CD4-positive, alpha-beta memory T cell (primary cell): ENCODE data around the gene ARL2. TPM values are rescaled to one million over a fixed set of nuclear protein-coding genes. Genes with fewer than 3 reads are reported as not detected.
"Not testable (repeated sequence)": the region's sequence is repeated elsewhere in the genome, so short reads cannot be mapped to it uniquely, and the experiment has no call there.

Experiments
- CTCF ChIA-PET: fragments of 350-600 bp; sonication (Branson Sonifier 250); formaldehyde crosslinking; loops from one replicate; lab custom pipeline; 2021; ENCODE audit warnings: inconsistent platforms; ENCODE audit not compliant: partially characterized antibody; lab: Charles Lee
- POLR2A ChIA-PET: fragments of 350-600 bp; sonication (Branson Sonifier 250); formaldehyde crosslinking; loops from one replicate; lab custom pipeline; 2021; ENCODE audit not compliant: partially characterized antibody; lab: Charles Lee
- DNase-seq, 5 donors: peaks; one replicate each; pipeline versions ENCODE4 v3.0.0 to v3.0.0-alpha.2; 2020 to 2022; ENCODE audit warnings: mixed read lengths in 1 of 5
- H3K27ac ChIP-seq: one replicate; pipeline ENCODE4 v1.7.0; 2013; ENCODE audit warnings: low read depth, low read length
- H3K27me3 ChIP-seq: 2 replicates; pipeline ENCODE4 v1.7.0; 2013; ENCODE audit warnings: mild to moderate bottlenecking, low read length, moderate library complexity; ENCODE audit not compliant: insufficient read depth
- H3K36me3 ChIP-seq: 2 replicates; pipeline ENCODE4 v1.7.0; 2013; ENCODE audit warnings: mild to moderate bottlenecking, low read length, moderate library complexity; ENCODE audit not compliant: insufficient read depth
- H3K4me1 ChIP-seq: 2 replicates; pipeline ENCODE4 v1.7.0; 2013; ENCODE audit warnings: mild to moderate bottlenecking, low read length, moderate library complexity; ENCODE audit not compliant: insufficient read depth
- H3K4me3 ChIP-seq, 2 donors: one replicate each; pipeline ENCODE4 v1.7.0; 2013; ENCODE audit warnings: low read length in 2 of 2, mild to moderate bottlenecking in 1 of 2
- H3K9me3 ChIP-seq, 2 donors: one replicate each; pipeline ENCODE4 v1.7.0; 2013; ENCODE audit warnings: low read length in 2 of 2, control low read depth in 1 of 2; ENCODE audit not compliant: control insufficient read depth in 1 of 2
- H3K27ac Mint-ChIP-seq, 7 donors: one replicate each; pipeline ENCODE4 v1.8.0; 2020 to 2021; ENCODE audit warnings: mixed read lengths in 7 of 7, mild to moderate bottlenecking in 6 of 7, inconsistent platforms in 3 of 7, moderate library complexity in 3 of 7
- H3K27me3 Mint-ChIP-seq, 2 donors: one replicate each; pipeline ENCODE4 v1.8.0; 2020 to 2021; ENCODE audit warnings: mixed read lengths in 2 of 2
- H3K36me3 Mint-ChIP-seq, 2 donors: one replicate each; pipeline ENCODE4 v1.8.0; 2020 to 2021; ENCODE audit warnings: mixed read lengths in 2 of 2, inconsistent platforms in 1 of 2, mild to moderate bottlenecking in 1 of 2
- H3K4me1 Mint-ChIP-seq, 4 donors: one replicate each; pipeline ENCODE4 v1.8.0; 2020 to 2021; ENCODE audit warnings: mixed read lengths in 4 of 4, mild to moderate bottlenecking in 1 of 4
- H3K4me3 Mint-ChIP-seq, 8 donors: one replicate each; pipeline ENCODE4 v1.8.0; 2020 to 2021; ENCODE audit warnings: mixed read lengths in 8 of 8, mild to moderate bottlenecking in 7 of 8, moderate library complexity in 6 of 8, inconsistent platforms in 3 of 8
- H3K9me3 Mint-ChIP-seq, 8 donors: one replicate each; pipeline ENCODE4 v1.8.0; 2020 to 2021; ENCODE audit warnings: mixed read lengths in 8 of 8, mild to moderate bottlenecking in 5 of 8, inconsistent platforms in 3 of 8, moderate library complexity in 1 of 8
- intact Hi-C: fragments of 100-400 bp; cut with micrococcal nuclease; formaldehyde crosslinking; loops from one replicate; pipeline ENCODE4 v1.15.1; 2023
- polyA plus RNA-seq, 2 donors: library from polyadenylated mRNA; unstranded; fragments of 300-500 nt; fragmentation: Illumina TruSeq; gene quantifications; one replicate each; pipeline ENCODE4 v1.2.3, GENCODE V29; 2021
- total RNA-seq, 2 experiments: library from RNA; stranded (reverse); gene quantifications; one replicate each; pipeline ENCODE4 v1.2.3, GENCODE V29; 2021

Gene ARL2
- total and polyA plus RNA-seq, 4 experiments from 2014 or later, result 30.6 to 114 (median 57.9) TPM

GRCh38 chr11:65017937-65018336, 4.0 kb downstream of the ARL2 start:
- ChIA-PET CTCF (interaction anchor here (0.8 to 1.3 kb wide), 2 partner anchors 65 to 93 kb away, joined by 3 read pairs; no protein-coding TSS in a partner anchor), POLR2A (interaction anchor here (0.6 to 1.0 kb wide), 4 partner anchors 9 to 104 kb away, joined by 3 to 4 read pairs (median 4); partner anchors contain the start of genes CDCA5, FAU, MRPL49 and SAC3D1)
- peaks cover 13 to 32% (median 23%) of the 10 kb centered on the region in 4 donors for H3K4me1 Mint-ChIP-seq
- Histone ChIP-seq H3K27ac (no peak overlapping the region), H3K4me3 (no peak overlapping the region), H3K36me3 (peaks cover 10% of the 10 kb centered on the region), H3K9me3 (no peaks in the 10 kb centered on the region), H3K27me3 (no peaks in the 10 kb centered on the region), H3K4me1 (peaks cover 22% of the 10 kb centered on the region)
- H3K27ac Mint-ChIP-seq, result peak overlapping the region in 3 of 7 donors; percentile 17 to 60 (median 42)
- peaks cover 0 to 10% of the 10 kb centered on the region in 2 donors for H3K36me3 Mint-ChIP-seq
- no peak for DNase-seq
- no peaks in the 10 kb centered on the region for H3K27me3 Mint-ChIP-seq
- H3K9me3 Mint-ChIP-seq, result no peaks in the 10 kb centered on the region
- H3K4me3 Mint-ChIP-seq, result no peak overlapping the region
- intact Hi-C loops, result no loop called here

- Mint-ChIP-seq H3K9me3 (no peaks in the 10 kb centered on the region), H3K4me1 (peaks cover 7 to 23% (median 13%) of the 10 kb centered on the region in 4 donors), H3K4me3 (peak overlapping the region in 1 of 8 donors; percentile 64), H3K27me3 (no peaks in the 10 kb centered on the region), H3K27ac (no peak overlapping the region), H3K36me3 (peaks cover 0 to 6% of the 10 kb centered on the region in 2 donors)
- peaks cover 14% of the 10 kb centered on the region for H3K4me1 ChIP-seq
- no peak overlapping the region for H3K4me3 ChIP-seq
- intact Hi-C loops, result no loop called here
- POLR2A ChIA-PET, result no interaction called here
- H3K27ac ChIP-seq, result no peak overlapping the region
- CTCF ChIA-PET, result no interaction called here
- no peaks in the 10 kb centered on the region for H3K9me3 ChIP-seq
- no peak for DNase-seq
- H3K36me3 ChIP-seq, result peaks cover 10% of the 10 kb centered on the region
- H3K27me3 ChIP-seq, result no peaks in the 10 kb centered on the region
These were observed 5.9 kb downstream of the ARL2 start for GRCh38 chr11:65019824-65020223.

- Mint-ChIP-seq H3K4me3 (no peak overlapping the region), H3K9me3 (no peaks in the 10 kb centered on the region), H3K27ac (no peak overlapping the region), H3K27me3 (no peaks in the 10 kb centered on the region), H3K4me1 (peaks cover 3 to 15% (median 9%) of the 10 kb centered on the region in 4 donors), H3K36me3 (peaks cover 0 to 6% of the 10 kb centered on the region in 2 donors)
- Histone ChIP-seq H3K27me3 (no peaks in the 10 kb centered on the region), H3K9me3 (no peaks in the 10 kb centered on the region), H3K4me1 (peaks cover 6% of the 10 kb centered on the region), H3K27ac (no peak overlapping the region), H3K36me3 (peaks cover 10% of the 10 kb centered on the region), H3K4me3 (no peak overlapping the region)
- CTCF ChIA-PET, result no interaction called here
- DNase-seq, result no peak
- intact Hi-C loops, result no loop called here
- POLR2A ChIA-PET, result interaction anchor here (0.9 kb wide), 1 partner anchor 55 kb away, joined by 3 read pairs; no protein-coding TSS in a partner anchor
These were observed 7.0 kb downstream of the ARL2 start for GRCh38 chr11:65021003-65021402.

- POLR2A ChIA-PET, result interaction anchor here (0.9 kb wide), 1 partner anchor 55 kb away, joined by 3 read pairs; no protein-coding TSS in a partner anchor
- no peaks in the 10 kb centered on the region for H3K9me3 ChIP-seq
- Mint-ChIP-seq H3K4me3 (no peak overlapping the region), H3K36me3 (peaks cover 0 to 4% of the 10 kb centered on the region in 2 donors), H3K4me1 (peaks cover 1 to 11% (median 5%) of the 10 kb centered on the region in 4 donors), H3K27me3 (no peaks in the 10 kb centered on the region), H3K27ac (no peak overlapping the region), H3K9me3 (no peaks in the 10 kb centered on the region)
- intact Hi-C loops, result no loop called here
- DNase-seq, result no peak
- H3K36me3 ChIP-seq, result peaks cover 10% of the 10 kb centered on the region
- CTCF ChIA-PET, result no interaction called here
- no peaks in the 10 kb centered on the region for H3K27me3 ChIP-seq
- H3K4me1 ChIP-seq, result peaks cover 4% of the 10 kb centered on the region
- no peak overlapping the region for H3K27ac ChIP-seq
- H3K4me3 ChIP-seq, result no peak overlapping the region
These were observed 7.5 kb downstream of the ARL2 start for GRCh38 chr11:65021509-65021908.

GRCh38 chr11:65023502-65023901, 9.5 kb downstream of the ARL2 start:
- H3K27me3 ChIP-seq, H3K36me3 ChIP-seq, DNase-seq, H3K4me3 Mint-ChIP-seq, H3K9me3 Mint-ChIP-seq, H3K9me3 ChIP-seq, intact Hi-C loops, H3K4me3 ChIP-seq, H3K27me3 Mint-ChIP-seq, H3K36me3 Mint-ChIP-seq, H3K27ac ChIP-seq: not testable (repeated sequence)
- CTCF ChIA-PET, result interaction anchor here (10.2 kb wide), 1 partner anchor 10 kb away, joined by 65 read pairs; the partner anchor contains the start of gene ARL2
- POLR2A ChIA-PET, result interaction anchor here (1.6 kb wide), 1 partner anchor 13 kb away, joined by 3 read pairs; no protein-coding TSS in a partner anchor
- Mint-ChIP-seq H3K4me1 (peaks cover 9 to 27% (median 15%) of the 10 kb centered on the region in 4 donors), H3K27ac (peak overlapping the region in 1 of 7 donors; percentile 54)
- H3K4me1 ChIP-seq, result peaks cover 17% of the 10 kb centered on the region

- ChIA-PET POLR2A (interaction anchor here (0.8 to 3.9 kb wide), 16 partner anchors 9 to 282 kb away, joined by 3 to 42 read pairs (median 4); partner anchors contain the start of genes ARL2, CAPN1, FAU and MAP4K2), CTCF (interaction anchor here (0.8 to 10.2 kb wide), 4 partner anchors 13 to 83 kb away, joined by 3 to 65 read pairs (median 5); partner anchors contain the start of genes ARL2 and MAJIN)
- Mint-ChIP-seq H3K36me3 (peaks cover 0 to 8% of the 10 kb centered on the region in 2 donors), H3K27ac (peak overlapping the region; percentile 88 to 96 (median 91)), H3K27me3 (no peaks in the 10 kb centered on the region), H3K4me3 (peak overlapping the region; percentile 69 to 88 (median 81)), H3K4me1 (peaks cover 9 to 34% (median 17%) of the 10 kb centered on the region in 4 donors), H3K9me3 (no peaks in the 10 kb centered on the region)
- no peak for DNase-seq
- no peaks in the 10 kb centered on the region for H3K9me3 ChIP-seq
- intact Hi-C loops, result loop anchor here (1.0 to 5.0 kb wide), 8 partner anchors 13 to 545 kb away; partner anchors contain the start of genes ARL2, ATG2A, CDCA5 and FAM89B
- H3K36me3 ChIP-seq, result peaks cover 3% of the 10 kb centered on the region
- H3K4me3 ChIP-seq, result peak overlapping the region in 1 of 2 donors; percentile 52
- H3K4me1 ChIP-seq, result peaks cover 19% of the 10 kb centered on the region
- peak overlapping the region; percentile 61 for H3K27ac ChIP-seq
- no peaks in the 10 kb centered on the region for H3K27me3 ChIP-seq
These were observed 12.8 kb downstream of the ARL2 start for GRCh38 chr11:65026810-65027209.
